GM12891 (cell line): Measurements from ENCODE around the gene BCL2L12.

ENCODE experiments used
- POLR2A ChIP-seq: IDR thresholded peaks from 2 replicates; pipeline ENCODE4 v1.6.1; 2011; ENCODE audit warnings: low read depth, low read length, control low read depth
- POLR2AphosphoS5 ChIP-seq: IDR thresholded peaks from 2 replicates; pipeline ENCODE4 v1.6.1; 2011; ENCODE audit warnings: low read depth, low read length, control low read depth
- POU2F2 ChIP-seq: IDR thresholded peaks from 2 replicates; pipeline ENCODE4 v1.6.1; 2011; ENCODE audit warnings: low read depth, mild to moderate bottlenecking, control low read depth, low read length, moderate library complexity
- SPI1 ChIP-seq: IDR thresholded peaks from 2 replicates; pipeline ENCODE4 v1.6.1; 2011; ENCODE audit warnings: low read depth, low read length, control low read depth
- TAF1 ChIP-seq: IDR thresholded peaks from 2 replicates; pipeline ENCODE4 v1.6.1; 2011; ENCODE audit warnings: low read depth, low read length, control low read depth

- TF ChIP-seq TAF1 (no peak), POLR2A (no peak), POLR2AphosphoS5 (no peak), SPI1 (no peak), POU2F2 (no peak)
These were observed 8.1 kb upstream of the BCL2L12 start for GRCh38 chr19:49657493-49658138.
